Measurements from ENCODE around the gene UQCRFS1. TPM values are rescaled to one million over a fixed set of nuclear protein-coding genes. Genes with fewer than 3 reads are reported as not detected.

The UQCRFS1 gene
- polyA plus RNA-seq, 3 donors = 38.7 to 41.0 (median 38.9) TPM

DNA sequence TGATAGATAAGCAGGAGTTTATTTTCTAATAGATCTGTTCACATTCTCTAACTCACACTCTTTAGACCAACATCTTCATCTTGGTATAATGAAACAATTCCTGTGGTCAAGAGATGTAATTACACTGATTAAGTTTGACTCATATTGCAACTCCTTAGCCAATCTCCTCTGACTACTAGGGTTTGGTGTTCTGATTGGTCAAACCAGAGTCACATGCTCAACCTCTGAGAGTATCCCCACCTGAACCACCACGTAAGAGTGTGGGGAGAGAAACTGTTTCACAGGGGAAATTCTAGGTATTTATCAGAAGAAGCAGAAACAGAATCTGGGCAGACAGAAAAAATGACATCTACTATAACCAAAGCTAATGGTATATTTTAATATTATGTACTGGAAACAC, 42.4 kb downstream of the UQCRFS1 start:
- DNase-seq (ENCODE audit: low read depth in 3 of 3, low spot score in 2 of 3) = no peak

DNA sequence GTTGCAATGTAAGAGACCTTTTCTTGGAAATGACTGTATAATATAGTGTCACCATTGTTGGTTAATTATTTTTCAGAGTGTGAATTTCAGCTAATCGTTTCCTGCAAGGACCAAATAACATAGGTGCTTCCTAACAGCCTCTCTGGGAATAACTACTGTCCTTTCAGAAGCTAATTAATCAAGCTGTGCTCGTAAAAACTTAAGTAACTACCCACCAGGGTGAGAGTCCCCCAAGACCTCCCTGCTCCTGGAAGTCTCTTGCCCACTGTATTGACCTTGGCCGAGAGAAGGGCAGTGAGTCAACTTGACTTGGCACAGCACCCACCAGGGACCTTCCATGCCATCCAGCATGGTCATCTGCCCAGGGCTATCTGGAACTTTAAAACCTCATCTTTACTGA, 50.3 kb downstream of the UQCRFS1 start:
- DNase-seq (ENCODE audit: low read depth in 3 of 3, low spot score in 2 of 3) = no peak

DNA sequence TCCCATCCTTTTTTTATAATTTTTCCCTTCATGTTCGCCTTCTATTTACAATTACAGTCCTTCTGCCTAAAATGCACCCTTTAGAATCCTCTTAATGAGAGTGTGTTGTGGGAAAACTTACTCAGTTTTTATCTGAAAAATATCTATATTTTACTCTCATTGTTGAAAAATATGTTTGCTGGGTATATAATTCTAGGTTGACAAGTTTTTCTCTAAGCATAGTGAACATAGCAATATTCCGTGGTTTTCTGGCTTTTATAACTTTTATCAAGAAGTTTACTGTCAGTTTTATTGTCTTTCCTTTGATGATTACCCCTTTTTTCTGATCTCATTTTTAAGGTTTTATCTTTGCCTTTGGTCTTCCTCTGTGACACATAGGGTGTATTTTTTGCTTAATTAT, 57.3 kb downstream of the UQCRFS1 start:
- no peak for DNase-seq (ENCODE audit: low read depth in 3 of 3, low spot score in 2 of 3)
